Measurements from ENCODE around the gene DNAAF9.
A peak's percentile ranks its signal among the peaks of the same experiment; 100 is the strongest.

Gene DNAAF9

DNA sequence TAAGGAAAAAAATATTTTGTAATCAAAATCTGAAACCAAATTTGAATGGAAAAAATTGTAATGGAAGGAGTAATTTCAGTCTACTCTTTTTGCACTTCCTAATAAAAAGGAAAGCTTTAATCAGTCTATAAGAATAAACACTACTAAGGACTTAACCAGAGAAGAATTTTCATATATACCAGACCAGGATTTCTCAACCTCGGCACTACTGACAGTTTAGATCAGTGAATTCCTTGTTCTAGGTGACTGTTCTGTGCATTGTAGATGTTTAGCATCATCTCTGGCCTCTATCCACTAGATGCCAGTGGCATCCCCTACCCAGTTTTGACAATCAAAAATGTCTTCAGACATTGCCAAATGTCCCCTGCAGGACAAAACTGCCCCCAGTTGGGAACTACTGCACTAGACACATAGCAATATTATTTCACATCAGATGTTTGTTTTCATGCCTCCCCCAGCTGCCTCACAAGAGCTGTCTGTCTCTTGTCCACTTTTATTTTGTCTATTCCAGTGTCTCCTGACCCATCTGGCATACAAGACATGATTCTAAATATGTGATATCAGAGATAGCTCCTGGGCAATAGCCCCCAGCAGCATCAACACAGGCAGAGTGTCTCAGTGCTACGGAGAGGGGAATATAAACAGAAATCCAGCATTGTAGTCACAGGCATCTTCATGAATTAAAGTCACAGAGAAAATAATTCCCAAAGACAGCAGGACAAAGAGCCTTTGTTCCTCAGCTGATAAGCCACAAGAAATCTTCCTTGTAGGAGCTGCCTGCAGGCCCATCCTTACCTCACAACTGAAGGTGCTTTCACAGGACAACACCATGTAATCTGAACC is 27.0 kb downstream of the DNAAF9 start:
- Histone ChIP-seq H3K9ac (ENCODE audit: low read length in 5 of 5) (peak overlapping the region in 1 of 5 donors; percentile 6), H3K9me3 (ENCODE audit: control insufficient read depth in 5 of 5, low read length in 5 of 5) (no peaks in the 10 kb centered on the region), H3K27me3 (ENCODE audit: control insufficient read depth in 5 of 5, insufficient read depth in 4 of 5, low read length in 5 of 5) (no peaks in the 10 kb centered on the region), H3K4me3 (ENCODE audit: low read depth in 1 of 5, low read length in 5 of 5) (no peak overlapping the region), H3K36me3 (ENCODE audit: control insufficient read depth in 5 of 5, insufficient read depth in 5 of 5, low read length in 5 of 5) (peaks cover 7 to 36% (median 11%) of the 10 kb centered on the region in 5 donors), H3K27ac (ENCODE audit: low read depth, low read length) (no peak overlapping the region), H3K4me1 (ENCODE audit: control insufficient read depth in 5 of 5, insufficient read depth in 5 of 5, low read length in 5 of 5) (peaks cover 3 to 31% (median 17%) of the 10 kb centered on the region in 5 donors)

GRCh38 chr20:3378138-3378537 is 29.3 kb downstream of the DNAAF9 start:
- Histone ChIP-seq H3K36me3 (ENCODE audit: control insufficient read depth in 5 of 5, insufficient read depth in 5 of 5, low read length in 5 of 5) (peaks cover 19 to 57% (median 24%) of the 10 kb centered on the region in 5 donors), H3K4me3 (ENCODE audit: low read depth in 1 of 5, low read length in 5 of 5) (no peak overlapping the region), H3K27me3 (ENCODE audit: control insufficient read depth in 5 of 5, insufficient read depth in 4 of 5, low read length in 5 of 5) (no peaks in the 10 kb centered on the region), H3K9ac (ENCODE audit: low read length in 5 of 5) (peak overlapping the region in 1 of 5 donors; percentile 14), H3K4me1 (ENCODE audit: control insufficient read depth in 5 of 5, insufficient read depth in 5 of 5, low read length in 5 of 5) (peaks cover 3 to 46% (median 32%) of the 10 kb centered on the region in 5 donors), H3K27ac (ENCODE audit: low read depth, low read length) (no peak overlapping the region), H3K9me3 (ENCODE audit: control insufficient read depth in 5 of 5, low read length in 5 of 5) (no peaks in the 10 kb centered on the region)

- no peak overlapping the region for H3K4me3 ChIP-seq (ENCODE audit: low read depth in 1 of 5, low read length in 5 of 5)
- H3K27me3 ChIP-seq (ENCODE audit: control insufficient read depth in 5 of 5, insufficient read depth in 4 of 5, low read length in 5 of 5) = no peaks in the 10 kb centered on the region
- H3K36me3 ChIP-seq (ENCODE audit: control insufficient read depth in 5 of 5, insufficient read depth in 5 of 5, low read length in 5 of 5) = peaks cover 23 to 60% (median 27%) of the 10 kb centered on the region in 5 donors
- H3K9me3 ChIP-seq (ENCODE audit: control insufficient read depth in 5 of 5, low read length in 5 of 5) = no peaks in the 10 kb centered on the region
- no peak overlapping the region for H3K27ac ChIP-seq (ENCODE audit: low read depth, low read length)
- peaks cover 3 to 44% (median 32%) of the 10 kb centered on the region in 5 donors for H3K4me1 ChIP-seq (ENCODE audit: control insufficient read depth in 5 of 5, insufficient read depth in 5 of 5, low read length in 5 of 5)
- peak overlapping the region in 1 of 5 donors; percentile 14 for H3K9ac ChIP-seq (ENCODE audit: low read length in 5 of 5)
Measured at GRCh38 chr20:3377644-3378043, 29.8 kb downstream of the DNAAF9 start.

GRCh38 chr20:3374296-3374695 is 33.2 kb downstream of the DNAAF9 start:
- Histone ChIP-seq H3K9me3 (ENCODE audit: control insufficient read depth in 5 of 5, low read length in 5 of 5) (no peaks in the 10 kb centered on the region), H3K9ac (ENCODE audit: low read length in 5 of 5) (no peak overlapping the region), H3K4me3 (ENCODE audit: low read depth in 1 of 5, low read length in 5 of 5) (no peak overlapping the region), H3K27me3 (ENCODE audit: control insufficient read depth in 5 of 5, insufficient read depth in 4 of 5, low read length in 5 of 5) (no peaks in the 10 kb centered on the region), H3K36me3 (ENCODE audit: control insufficient read depth in 5 of 5, insufficient read depth in 5 of 5, low read length in 5 of 5) (peaks cover 23 to 61% (median 30%) of the 10 kb centered on the region in 5 donors), H3K27ac (ENCODE audit: low read depth, low read length) (no peak overlapping the region), H3K4me1 (ENCODE audit: control insufficient read depth in 5 of 5, insufficient read depth in 5 of 5, low read length in 5 of 5) (peaks cover 3 to 37% (median 32%) of the 10 kb centered on the region in 5 donors)

GRCh38 chr20:3371754-3372153 is 35.7 kb downstream of the DNAAF9 start:
- Histone ChIP-seq H3K4me1 (ENCODE audit: control insufficient read depth in 5 of 5, insufficient read depth in 5 of 5, low read length in 5 of 5) (peaks cover 0 to 18% (median 14%) of the 10 kb centered on the region in 5 donors), H3K27ac (ENCODE audit: low read depth, low read length) (no peak overlapping the region), H3K9me3 (ENCODE audit: control insufficient read depth in 5 of 5, low read length in 5 of 5) (no peaks in the 10 kb centered on the region), H3K27me3 (ENCODE audit: control insufficient read depth in 5 of 5, insufficient read depth in 4 of 5, low read length in 5 of 5) (no peaks in the 10 kb centered on the region), H3K36me3 (ENCODE audit: control insufficient read depth in 5 of 5, insufficient read depth in 5 of 5, low read length in 5 of 5) (peaks cover 29 to 56% (median 34%) of the 10 kb centered on the region in 5 donors), H3K9ac (ENCODE audit: low read length in 5 of 5) (no peak overlapping the region), H3K4me3 (ENCODE audit: low read depth in 1 of 5, low read length in 5 of 5) (no peak overlapping the region)

GRCh38 chr20:3367089-3367488 is 40.4 kb downstream of the DNAAF9 start:
- H3K27me3 ChIP-seq (ENCODE audit: control insufficient read depth in 5 of 5, insufficient read depth in 4 of 5, low read length in 5 of 5) = no peaks in the 10 kb centered on the region
- H3K4me1 ChIP-seq (ENCODE audit: control insufficient read depth in 5 of 5, insufficient read depth in 5 of 5, low read length in 5 of 5) = peaks cover 0 to 2% (median 0%) of the 10 kb centered on the region in 5 donors
- no peaks in the 10 kb centered on the region for H3K9me3 ChIP-seq (ENCODE audit: control insufficient read depth in 5 of 5, low read length in 5 of 5)
- H3K4me3 ChIP-seq (ENCODE audit: low read depth in 1 of 5, low read length in 5 of 5) = no peak overlapping the region
- H3K27ac ChIP-seq (ENCODE audit: low read depth, low read length) = no peak overlapping the region
- peaks cover 8 to 38% (median 12%) of the 10 kb centered on the region in 5 donors for H3K36me3 ChIP-seq (ENCODE audit: control insufficient read depth in 5 of 5, insufficient read depth in 5 of 5, low read length in 5 of 5)
- H3K9ac ChIP-seq (ENCODE audit: low read length in 5 of 5) = no peak overlapping the region

DNA sequence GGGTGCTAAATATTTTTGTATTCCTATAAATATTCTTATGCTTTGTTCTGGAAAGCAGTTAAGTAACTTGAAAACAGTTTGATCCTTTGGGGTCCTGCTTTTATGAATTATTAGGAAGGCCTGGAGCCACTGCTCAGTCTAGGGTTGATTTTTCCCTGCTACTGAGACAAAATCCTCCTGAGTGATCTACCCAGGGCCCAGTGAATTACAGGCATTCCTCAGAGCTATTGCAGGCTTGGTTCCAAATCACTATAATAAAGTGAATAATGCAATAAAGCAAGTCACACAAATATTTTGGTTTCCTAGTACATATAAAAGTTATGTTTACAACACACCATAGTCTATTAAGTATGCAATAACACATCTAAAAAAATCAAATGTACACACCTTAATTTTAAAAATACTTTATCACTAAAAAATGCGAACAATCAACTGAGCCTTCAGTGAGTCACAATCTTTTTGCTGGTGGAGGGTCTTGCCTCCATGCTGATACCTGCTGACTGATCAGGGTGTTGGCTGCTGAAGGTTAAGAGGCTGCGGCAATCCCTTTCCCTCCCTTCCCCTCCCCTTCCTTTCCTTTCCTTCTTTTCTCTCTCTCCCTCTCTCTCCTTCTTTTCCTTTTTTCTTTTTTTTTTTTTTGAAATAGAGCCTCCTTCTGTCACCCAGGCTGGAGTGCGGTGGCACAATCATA is 43.0 kb downstream of the DNAAF9 start:
- H3K36me3 ChIP-seq (ENCODE audit: control insufficient read depth in 5 of 5, insufficient read depth in 5 of 5, low read length in 5 of 5) = peaks cover 8 to 33% (median 18%) of the 10 kb centered on the region in 5 donors
- H3K27me3 ChIP-seq (ENCODE audit: control insufficient read depth in 5 of 5, insufficient read depth in 4 of 5, low read length in 5 of 5) = no peaks in the 10 kb centered on the region
- no peaks in the 10 kb centered on the region for H3K9me3 ChIP-seq (ENCODE audit: control insufficient read depth in 5 of 5, low read length in 5 of 5)
- H3K4me3 ChIP-seq (ENCODE audit: low read depth in 1 of 5, low read length in 5 of 5) = no peak overlapping the region
- H3K4me1 ChIP-seq (ENCODE audit: control insufficient read depth in 5 of 5, insufficient read depth in 5 of 5, low read length in 5 of 5) = no peaks in the 10 kb centered on the region
- H3K27ac ChIP-seq (ENCODE audit: low read depth, low read length) = no peak overlapping the region
- no peak overlapping the region for H3K9ac ChIP-seq (ENCODE audit: low read length in 5 of 5)

- Histone ChIP-seq H3K4me3 (ENCODE audit: low read depth in 1 of 5, low read length in 5 of 5) (no peak overlapping the region), H3K36me3 (ENCODE audit: control insufficient read depth in 5 of 5, insufficient read depth in 5 of 5, low read length in 5 of 5) (peaks cover 5 to 28% (median 23%) of the 10 kb centered on the region in 5 donors), H3K27ac (ENCODE audit: low read depth, low read length) (no peak overlapping the region), H3K27me3 (ENCODE audit: control insufficient read depth in 5 of 5, insufficient read depth in 4 of 5, low read length in 5 of 5) (no peaks in the 10 kb centered on the region), H3K9ac (ENCODE audit: low read length in 5 of 5) (no peak overlapping the region), H3K4me1 (ENCODE audit: control insufficient read depth in 5 of 5, insufficient read depth in 5 of 5, low read length in 5 of 5) (no peaks in the 10 kb centered on the region), H3K9me3 (ENCODE audit: control insufficient read depth in 5 of 5, low read length in 5 of 5) (no peaks in the 10 kb centered on the region)
Measured at GRCh38 chr20:3360752-3361151, 46.7 kb downstream of the DNAAF9 start.

DNA sequence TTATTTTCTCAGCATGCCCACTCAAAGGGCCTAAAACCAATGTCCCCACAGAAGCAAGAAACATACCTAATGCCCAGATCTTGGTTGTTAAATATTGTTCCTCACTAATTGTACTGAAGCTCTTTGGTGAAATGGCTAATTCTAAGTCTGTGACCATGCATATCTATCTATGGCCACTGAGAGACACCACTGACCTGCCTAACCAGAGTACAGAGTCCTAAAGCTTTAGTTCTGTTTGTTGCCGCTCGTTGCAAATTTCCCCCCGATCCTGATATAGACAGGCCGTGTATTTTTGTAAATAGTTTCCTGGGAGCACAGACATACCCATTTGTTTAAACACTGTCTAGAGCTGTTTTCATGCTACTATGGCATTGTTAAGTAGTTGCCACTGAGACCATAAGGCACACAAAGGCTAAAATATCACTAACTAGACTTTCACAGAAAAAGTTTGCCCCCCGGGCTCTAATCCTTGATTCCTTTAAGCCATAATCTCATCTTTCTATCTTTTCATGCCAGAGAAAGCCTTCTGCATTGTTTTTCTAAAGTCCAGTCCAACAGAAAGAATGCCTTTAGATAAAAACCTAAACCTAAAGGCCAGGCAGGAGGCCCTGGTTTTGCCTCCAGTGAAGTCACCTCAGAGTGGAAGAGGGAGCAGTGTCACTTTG is 48.7 kb downstream of the DNAAF9 start:
- Histone ChIP-seq H3K9me3 (ENCODE audit: control insufficient read depth in 5 of 5, low read length in 5 of 5) (no peaks in the 10 kb centered on the region), H3K4me3 (ENCODE audit: low read depth in 1 of 5, low read length in 5 of 5) (no peak overlapping the region), H3K4me1 (ENCODE audit: control insufficient read depth in 5 of 5, insufficient read depth in 5 of 5, low read length in 5 of 5) (no peaks in the 10 kb centered on the region), H3K27me3 (ENCODE audit: control insufficient read depth in 5 of 5, insufficient read depth in 4 of 5, low read length in 5 of 5) (no peaks in the 10 kb centered on the region), H3K36me3 (ENCODE audit: control insufficient read depth in 5 of 5, insufficient read depth in 5 of 5, low read length in 5 of 5) (peaks cover 5 to 32% (median 30%) of the 10 kb centered on the region in 5 donors), H3K9ac (ENCODE audit: low read length in 5 of 5) (no peak overlapping the region), H3K27ac (ENCODE audit: low read depth, low read length) (no peak overlapping the region)

Measured in subcutaneous abdominal adipose tissue (tissue), 5 donors.